K562 (cell line): ENCODE measurements around the gene RPP21. TPM values are rescaled to one million over a fixed set of nuclear protein-coding genes. Genes with fewer than 3 reads are reported as not detected.

ENCODE experiments used
- BCLAF1 ChIP-seq, 2 experiments: fragments of 450-650 bp in 1 of 2; IDR thresholded peaks; 2 replicates each; pipeline ENCODE4 v1.6.1; 2011 to 2017; ENCODE audit warnings: low read depth in 2 of 2, antibody characterized with exemption in 1 of 2, borderline replicate concordance in 1 of 2, low read length in 1 of 2, mild to moderate bottlenecking in 1 of 2, mixed read lengths in 1 of 2; ENCODE audit not compliant: control insufficient read depth in 1 of 2
- BRCA1 ChIP-seq, 2 experiments: fragments of 450-650 bp in 1 of 2; sonication (generic) in 1 of 2; formaldehyde crosslinking in 1 of 2; IDR thresholded peaks; 2 replicates each; pipeline versions ENCODE4 v1.5.0 to v1.6.1; 2017 to 2020; ENCODE audit warnings: mild to moderate bottlenecking in 1 of 2, missing genetic modification reagents in 1 of 2
- CREB3 ChIP-seq: fragments of 450-650 bp; conservative IDR thresholded peaks from 2 replicates; pipeline ENCODE4 v1.6.1; 2016; ENCODE audit warnings: missing genetic modification characterization, low read depth, mild to moderate bottlenecking, missing compliant biosample characterization, moderate library complexity
- E2F6 ChIP-seq, 2 experiments: IDR thresholded peaks; 2 replicates each; pipeline ENCODE4 v1.6.1; 2011; ENCODE audit warnings: borderline replicate concordance in 1 of 2, control low read depth in 1 of 2, low read depth in 1 of 2, low read length in 1 of 2, mild to moderate bottlenecking in 1 of 2, mixed read lengths in 1 of 2, moderate library complexity in 1 of 2; ENCODE audit not compliant: insufficient read depth in 1 of 2, insufficient read length in 1 of 2, poor library complexity in 1 of 2, severe bottlenecking in 1 of 2; ENCODE audit errors: extremely low read depth in 1 of 2
- FOXK1 ChIP-seq: sonication (generic); formaldehyde crosslinking; IDR thresholded peaks from 2 replicates; pipeline ENCODE4 v1.8.0; 2022; ENCODE audit warnings: missing genetic modification reagents, mild to moderate bottlenecking, borderline replicate concordance
- HDGF ChIP-seq: fragments of 450-650 bp; IDR thresholded peaks from 2 replicates; pipeline ENCODE4 v1.6.1; 2016
- LEF1 ChIP-seq: fragments of 450-650 bp; IDR thresholded peaks from 2 replicates; pipeline ENCODE4 v1.6.1; 2016; ENCODE audit warnings: mild to moderate bottlenecking
- RNF2 ChIP-seq: sonication (generic); IDR thresholded peaks from 2 replicates; pipeline ENCODE4 v1.6.1; 2016
- SMARCE1 ChIP-seq: fragments of 450-650 bp; IDR thresholded peaks from 2 replicates; pipeline ENCODE4 v1.7.1; 2016; ENCODE audit warnings: mild to moderate bottlenecking
- TBP ChIP-seq: optimal IDR thresholded peaks from 2 replicates; pipeline ENCODE3; 2011; ENCODE audit warnings: low read depth, low read length, improper control_type of control experiment
- ZBTB1 ChIP-seq: sonication (generic); formaldehyde crosslinking; IDR thresholded peaks from 2 replicates; pipeline ENCODE4 v1.8.1; 2023; ENCODE audit warnings: missing genetic modification reagents, low read depth, mild to moderate bottlenecking, borderline replicate concordance
- ZBTB9 ChIP-seq: fragments of 450-650 bp; formaldehyde crosslinking; IDR thresholded peaks from 2 replicates; pipeline ENCODE4 v1.4.0; 2020; ENCODE audit warnings: mild to moderate bottlenecking, moderate library complexity
- ZNF124 ChIP-seq: sonication (generic); formaldehyde crosslinking; IDR thresholded peaks from 2 replicates; pipeline ENCODE4 v1.8.1; 2022; ENCODE audit warnings: missing genetic modification reagents
- polyA plus RNA-seq, 8 experiments: library from polyadenylated mRNA; depleted of rRNA in 4 of 8; stranded (reverse) in 5 of 8; unstranded in 3 of 8; fragments of >200 nt; fragmentation: Nextera tagmentation in 2 of 8; fragmentation: Illumina TruSeq in 1 of 8; extraction: Ambion mirVana in 2 of 8; extraction: Trizol in 1 of 8; gene quantifications; 2 replicates each; pipeline versions ENCODE4 v1.2.1 to v1.2.3, GENCODE V29; 2011 to 2014; ENCODE audit warnings: inconsistent platforms in 1 of 8, missing spikeins in 1 of 8
- total RNA-seq, 7 experiments: library from RNA; depleted of rRNA in 6 of 7; stranded (reverse); fragments of >200 nt in 6 of 7; fragmentation: Illumina TruSeq in 2 of 7; extraction: Trizol in 2 of 7; gene quantifications; 2 replicates each; pipeline versions ENCODE4 v1.2.1 to v1.2.3, GENCODE V29; 2011 to 2021; ENCODE audit warnings: low replicate concordance in 1 of 7

The RPP21 gene
- total and polyA plus RNA-seq, 9 of the 15 experiments (the other 6 are each of a cell fraction or from before 2014, with no cell fraction given), result 62.1 to 362 (median 166) TPM

- TF ChIP-seq LEF1 (no peak), ZNF124 (no peak), ZBTB9 (CRISPR knock-in tag) (no peak), RNF2 (no peak), ZBTB1 (CRISPR knock-in tag) (no peak), FOXK1 (CRISPR knock-in tag) (no peak), BCLAF1 (IDR thresholded peaks at IDR 0.05; ENCODE audit: borderline replicate concordance in 1 of 2, control insufficient read depth in 1 of 2, low read depth in 2 of 2, low read length in 1 of 2) (no peak), E2F6 (IDR thresholded peaks at IDR 0.05; ENCODE audit: borderline replicate concordance in 1 of 2, extremely low read depth in 1 of 2, insufficient read depth in 1 of 2, insufficient read length in 1 of 2, low read depth in 1 of 2, low read length in 1 of 2, poor library complexity in 1 of 2, severe bottlenecking in 1 of 2) (no peak), TBP (no peak), HDGF (no peak), BRCA1 (IDR thresholded peaks at IDR 0.05) (no peak), BRCA1 (CRISPR knock-in tag; IDR thresholded peaks at IDR 0.05) (no peak), CREB3 (no peak), SMARCE1 (no peak; the same call in 1 of the 2 replicates)
These were observed 3.7 kb upstream of the RPP21 start (continued) for GRCh38 chr6:30341218-30341617.
